AG09309 (cell line): ENCODE results near the gene IFT122.

Experiments used
- DNase-seq: peaks from one replicate; pipeline ENCODE4 v3.0.0-alpha.2; 2010; ENCODE audit warnings: low read depth
- H3K4me3 ChIP-seq: 2 replicates; pipeline ENCODE4 v1.5.1; 2011; ENCODE audit warnings: mild to moderate bottlenecking, low read depth, low read length, moderate library complexity; ENCODE audit not compliant: control insufficient read depth
- CTCF ChIP-seq: IDR thresholded peaks from 2 replicates; pipeline ENCODE4 v1.5.1; 2011; ENCODE audit warnings: mild to moderate bottlenecking, low read depth, low read length, inconsistent platforms; ENCODE audit not compliant: insufficient read depth, control insufficient read depth; ENCODE audit errors: missing control alignments

Gene IFT122

GRCh38 chr3:129446926-129447325 lies 6.9 kb downstream of the IFT122 start:
- no peak for TF ChIP-seq CTCF
- no peak overlapping the region for H3K4me3 ChIP-seq
- DNase-seq = no peak

GRCh38 chr3:129448186-129448895 lies 8.3 kb downstream of the IFT122 start:
- H3K4me3 ChIP-seq = no peak overlapping the region
- TF ChIP-seq CTCF = no peak
- no peak for DNase-seq

- H3K4me3 ChIP-seq = no peak overlapping the region
- DNase-seq = no peak
These were observed 9.5 kb downstream of the IFT122 start for GRCh38 chr3:129449279-129450115.

GRCh38 chr3:129453732-129454131 lies 13.7 kb downstream of the IFT122 start:
- H3K4me3 ChIP-seq = no peak overlapping the region
- TF ChIP-seq CTCF = no peak
- DNase-seq = no peak

More at GRCh38 chr3:129449279-129450115, 9.5 kb downstream of the IFT122 start:
- TF ChIP-seq CTCF = no peak

GRCh38 chr3:129460155-129460554 lies 20.1 kb downstream of the IFT122 start:
- DNase-seq = no peak
- no peak for TF ChIP-seq CTCF

GRCh38 chr3:129460572-129460971 lies 20.5 kb downstream of the IFT122 start:
- no peak overlapping the region for H3K4me3 ChIP-seq
- no peak for TF ChIP-seq CTCF
- no peak for DNase-seq

More at GRCh38 chr3:129460155-129460554, 20.1 kb downstream of the IFT122 start:
- no peak overlapping the region for H3K4me3 ChIP-seq
